ENCODE measurements around the gene PPP4R3C.
"Not testable (repeated sequence)": the region's sequence is repeated elsewhere in the genome, so short reads cannot be mapped to it uniquely, and the experiment has no call there.

The PPP4R3C gene

DNA sequence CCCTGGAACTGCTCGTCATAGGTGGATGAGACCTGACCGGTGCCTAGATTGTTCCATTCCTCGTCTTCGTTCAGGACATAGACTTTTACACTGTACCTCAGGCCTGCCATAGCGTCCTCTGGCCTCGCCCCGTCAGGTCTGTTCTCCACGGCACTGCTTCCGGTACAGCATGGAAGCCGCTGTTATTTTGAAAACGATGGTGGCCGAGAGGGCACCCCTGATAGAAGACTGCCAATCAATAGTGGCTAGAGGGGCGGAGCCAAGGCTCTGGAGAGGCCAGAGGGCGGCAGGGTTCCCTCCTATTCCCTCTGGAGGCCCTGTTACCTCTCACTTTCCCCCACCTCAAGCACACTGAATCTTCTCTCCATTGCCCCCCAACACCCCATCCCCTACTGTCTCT is at the start of gene PPP4R3C:
TSS of gene PPP4R3C (minus strand) at position 155 of the 400 bp plus-strand sequence. CDS start at position 110, 45 bp downstream.
- no peak for DNase-seq (ENCODE audit: low spot score)

GRCh38 chrX:27491397-27491796 is 28.3 kb upstream of the PPP4R3C start:
- DNase-seq (ENCODE audit: low spot score): no peak

GRCh38 chrX:27466051-27466450 is 2.9 kb upstream of the PPP4R3C start:
- DNase-seq (ENCODE audit: low spot score): no peak

DNA sequence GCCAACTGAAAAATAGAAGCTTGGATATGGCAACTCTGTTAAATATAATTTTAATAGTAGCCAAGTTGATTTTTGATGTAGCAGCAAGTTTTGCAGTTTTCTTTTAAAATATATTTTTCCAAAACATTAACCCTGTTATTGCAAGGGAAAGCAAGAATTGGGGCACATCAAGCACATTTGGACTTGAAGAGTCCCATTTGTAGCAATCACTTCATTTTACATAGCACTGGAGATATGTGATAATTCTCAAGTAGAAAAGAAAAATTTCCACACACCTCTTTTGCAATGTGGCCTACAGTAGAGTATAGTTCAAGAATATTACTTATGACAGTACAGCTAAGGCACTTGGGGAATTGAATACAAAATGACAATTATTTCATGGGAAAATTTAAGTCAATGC is 1.9 kb upstream of the PPP4R3C start:
- DNase-seq (ENCODE audit: low spot score): no peak

GRCh38 chrX:27459129-27459528 is 4.0 kb downstream of the PPP4R3C start:
- not testable (repeated sequence) for DNase-seq (ENCODE audit: low spot score)

DNA sequence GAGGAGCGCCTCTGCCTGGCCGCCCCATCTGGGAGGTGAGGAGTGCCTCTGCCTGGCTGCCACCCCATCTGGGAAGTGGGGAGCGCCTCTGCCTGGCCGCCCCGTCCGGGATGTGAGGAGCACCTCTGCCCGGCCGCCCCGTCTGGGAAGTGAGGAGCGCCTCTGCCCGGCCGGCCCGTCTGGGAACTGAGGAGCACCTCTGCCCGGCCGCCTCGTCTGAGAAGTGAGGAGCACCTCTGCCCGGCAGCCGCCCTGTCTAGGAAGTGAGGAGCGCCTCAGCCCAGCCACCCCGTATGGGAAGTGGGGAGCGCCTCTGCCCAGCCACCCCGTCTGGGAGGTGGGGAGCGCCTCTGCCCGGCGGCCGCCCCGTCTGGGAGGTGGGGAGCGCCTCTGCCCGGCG is 4.6 kb downstream of the PPP4R3C start:
- not testable (repeated sequence) for DNase-seq (ENCODE audit: low spot score)

GRCh38 chrX:27451324-27451723 is 11.8 kb downstream of the PPP4R3C start:
- DNase-seq (ENCODE audit: low spot score): no peak

DNA sequence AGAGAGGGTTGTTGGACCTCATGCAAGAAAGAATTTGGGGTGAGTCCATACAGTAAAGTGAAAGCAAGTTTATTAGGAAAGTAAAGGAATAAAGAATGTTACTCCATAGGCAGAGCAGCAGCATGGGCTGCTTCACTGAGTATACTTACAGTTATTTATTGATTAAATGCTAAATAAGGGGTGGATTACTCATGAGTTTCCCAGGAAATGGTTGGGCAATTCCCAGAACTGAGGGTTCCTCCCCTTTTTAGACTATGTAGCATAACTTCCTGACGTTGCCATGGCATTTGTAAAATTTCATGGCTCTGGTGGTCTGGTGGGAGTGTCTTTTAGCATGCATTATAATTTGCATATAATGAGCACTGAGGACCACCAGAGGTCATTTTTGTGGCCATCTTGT is 16.7 kb downstream of the PPP4R3C start:
- peak; percentile 46 for DNase-seq (ENCODE audit: low spot score)

DNA sequence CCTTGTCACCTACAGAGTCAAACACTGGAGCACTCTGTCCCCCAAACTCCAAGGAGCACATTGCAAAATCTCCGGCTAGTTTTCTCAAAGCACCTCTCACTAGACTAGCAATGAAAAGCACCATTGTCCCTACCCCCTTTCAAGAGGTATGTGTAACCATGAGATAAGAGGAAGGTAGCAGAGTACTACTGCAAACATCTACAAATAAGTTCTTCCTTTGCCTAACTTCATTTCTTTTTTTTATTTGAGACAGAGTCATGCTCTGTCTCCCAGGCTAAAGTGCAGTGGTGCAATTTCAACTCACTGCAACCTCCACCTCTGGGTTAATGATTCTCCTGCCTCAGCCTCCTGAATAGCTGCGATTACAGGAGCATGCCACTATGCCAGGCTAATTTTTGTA is 17.7 kb downstream of the PPP4R3C start:
- peak; percentile 62 for DNase-seq (ENCODE audit: low spot score)

DNA sequence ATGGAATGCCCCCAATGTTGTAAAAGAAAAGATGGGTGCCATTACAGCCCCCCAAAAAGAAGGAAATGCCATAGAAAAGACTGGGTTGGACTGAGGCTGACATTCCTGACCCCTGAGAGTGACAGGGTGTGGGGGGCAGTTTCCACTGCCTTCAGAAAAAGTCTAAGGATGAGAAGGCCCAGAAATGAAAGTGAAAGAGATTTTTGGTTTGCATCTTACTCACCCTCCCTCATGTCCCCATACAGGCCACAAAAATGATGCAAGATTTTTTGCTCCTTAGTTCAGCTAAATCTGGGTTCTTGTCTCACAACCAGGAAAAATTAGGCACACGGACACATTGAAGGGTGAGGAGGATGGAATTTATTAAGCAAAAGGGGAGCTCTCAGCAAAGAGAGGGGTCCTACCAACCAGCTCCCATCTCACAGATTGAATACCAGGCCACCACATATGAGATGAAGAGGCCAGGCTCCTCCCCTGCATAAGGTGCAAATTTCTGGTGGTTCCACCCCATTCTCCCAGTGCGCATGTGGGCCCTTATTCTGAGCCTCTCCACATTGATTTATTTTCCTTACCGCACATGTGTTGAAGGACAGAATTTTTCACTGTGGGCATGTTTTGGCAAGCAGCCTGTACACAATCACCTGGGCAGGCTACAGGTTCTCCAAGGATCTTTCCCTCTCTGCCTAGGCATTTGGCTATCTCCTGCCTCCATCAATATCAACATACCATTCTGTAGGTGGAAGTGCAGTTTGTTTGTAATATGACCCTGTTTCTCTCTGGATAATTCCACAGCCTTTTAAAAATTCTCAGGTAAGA is 18.8 kb downstream of the PPP4R3C start:
- DNase-seq (ENCODE audit: low spot score): peak; percentile 35

DNA sequence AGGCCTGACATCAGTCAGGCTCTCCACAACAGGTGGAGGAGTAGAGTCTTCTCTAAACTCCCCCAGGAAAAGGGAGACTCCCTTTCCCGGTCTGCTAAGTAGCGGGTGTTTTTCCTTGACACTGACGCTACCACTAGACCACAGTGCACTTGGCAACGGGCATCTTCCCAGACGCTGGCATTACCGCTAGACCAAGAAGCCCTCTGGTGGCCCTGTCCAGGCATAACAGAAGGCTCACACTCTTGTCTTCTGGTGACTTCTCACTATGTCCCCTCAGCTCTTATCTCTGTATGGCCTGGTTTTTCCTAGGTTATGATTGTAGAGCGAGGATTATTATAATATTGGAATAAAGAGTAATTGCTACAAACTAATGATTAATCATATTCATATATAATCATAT is 20.7 kb downstream of the PPP4R3C start:
- not testable (repeated sequence) for DNase-seq (ENCODE audit: low spot score)

- no peak for DNase-seq (ENCODE audit: low spot score)
These were observed 23.4 kb downstream of the PPP4R3C start for GRCh38 chrX:27439771-27440170.

GRCh38 chrX:27438937-27439336 is 24.2 kb downstream of the PPP4R3C start:
- no peak for DNase-seq (ENCODE audit: low spot score)

DNA sequence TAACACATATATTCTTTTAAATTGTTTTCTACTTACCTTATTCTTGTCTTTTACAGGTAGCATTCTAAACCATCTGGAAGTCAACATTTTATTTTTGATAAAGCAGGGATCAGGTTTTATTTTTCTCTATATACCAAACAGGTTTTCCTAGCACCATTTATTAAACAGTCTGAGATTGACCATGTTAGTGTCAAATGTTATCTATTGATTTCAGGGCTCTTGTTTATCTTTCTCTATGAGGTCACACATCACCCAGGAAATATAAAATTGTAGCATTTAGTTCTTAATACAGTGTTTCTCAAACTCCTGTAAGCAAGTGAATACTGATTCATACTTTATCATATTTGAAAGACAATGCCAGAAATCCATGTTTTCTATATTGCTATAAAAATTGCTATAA is 28.1 kb downstream of the PPP4R3C start:
- no peak for DNase-seq (ENCODE audit: low spot score)
